ENCODE results near the gene SDK1.
"Not testable (repeated sequence)": the region's sequence is repeated elsewhere in the genome, so short reads cannot be mapped to it uniquely, and the experiment has no call there.

The SDK1 gene

GRCh38 chr7:3732395-3733005 lies 431.4 kb downstream of the SDK1 start:
- intact Hi-C loops (cut with DNase I): no loop called here
- peak in 1 of 42 donors; percentile 12 for DNase-seq

- intact Hi-C loops (cut with DNase I): no loop called here
- DNase-seq: no peak
Measured at GRCh38 chr7:3733541-3734140, 432.6 kb downstream of the SDK1 start.

- DNase-seq: no peak
- intact Hi-C loops (cut with DNase I): no loop called here
Measured at GRCh38 chr7:3738964-3739363, 437.9 kb downstream of the SDK1 start.

- no peak for DNase-seq
- intact Hi-C loops (cut with DNase I): no loop called here
Measured at GRCh38 chr7:3739983-3740382, 438.9 kb downstream of the SDK1 start.

GRCh38 chr7:3747467-3747866 lies 446.4 kb downstream of the SDK1 start:
- intact Hi-C loops (cut with DNase I): no loop called here
- DNase-seq: no peak

GRCh38 chr7:3748389-3748788 lies 447.3 kb downstream of the SDK1 start:
- no peak for DNase-seq
- intact Hi-C loops (cut with DNase I): no loop called here

GRCh38 chr7:3753868-3754267 lies 452.8 kb downstream of the SDK1 start:
- no peak for DNase-seq
- intact Hi-C loops (cut with DNase I): no loop called here

GRCh38 chr7:3754493-3755341 lies 453.7 kb downstream of the SDK1 start:
- intact Hi-C loops (cut with DNase I): loop anchor here (5.0 kb wide), 1 partner anchor 158 kb away; no protein-coding TSS in a partner anchor
- DNase-seq: peak; percentile 38 to 91 (median 76)

- not testable (repeated sequence) for DNase-seq
- intact Hi-C loops (cut with DNase I): loop anchor here (5.0 kb wide), 1 partner anchor 156 kb away; no protein-coding TSS in a partner anchor
Measured at GRCh38 chr7:3755778-3756453, 454.9 kb downstream of the SDK1 start.

GRCh38 chr7:3757059-3757458 lies 456.0 kb downstream of the SDK1 start:
- DNase-seq: no peak
- intact Hi-C loops (cut with DNase I): loop anchor here (5.0 kb wide), 1 partner anchor 155 kb away; no protein-coding TSS in a partner anchor

- no peak for DNase-seq
- intact Hi-C loops (cut with DNase I): no loop called here
Measured at GRCh38 chr7:3760651-3761050, 459.6 kb downstream of the SDK1 start.

GRCh38 chr7:3762146-3762831 lies 461.2 kb downstream of the SDK1 start:
- no peak for DNase-seq
- intact Hi-C loops (cut with DNase I): no loop called here

- no peak for DNase-seq
- intact Hi-C loops (cut with DNase I): no loop called here
Measured at GRCh38 chr7:3767917-3768777, 467.1 kb downstream of the SDK1 start.

- no peak for DNase-seq
- intact Hi-C loops (cut with DNase I): no loop called here
Measured at GRCh38 chr7:3771906-3772305, 470.9 kb downstream of the SDK1 start.

- DNase-seq: no peak
- intact Hi-C loops (cut with DNase I): no loop called here
Measured at GRCh38 chr7:3778345-3778744, 477.3 kb downstream of the SDK1 start.

GRCh38 chr7:3780016-3780415 lies 479.0 kb downstream of the SDK1 start:
- DNase-seq: no peak
- intact Hi-C loops (cut with DNase I): no loop called here

GRCh38 chr7:3780525-3780924 lies 479.5 kb downstream of the SDK1 start:
- intact Hi-C loops (cut with DNase I): no loop called here
- DNase-seq: no peak

- DNase-seq: no peak
- intact Hi-C loops (cut with DNase I): no loop called here
Measured at GRCh38 chr7:3781607-3782006, 480.6 kb downstream of the SDK1 start.
